ENCODE results near the gene TNFSF13B. TPM values are rescaled to one million over a fixed set of nuclear protein-coding genes. Genes with fewer than 3 reads are reported as not detected.
"Not testable (repeated sequence)": the region's sequence is repeated elsewhere in the genome, so short reads cannot be mapped to it uniquely, and the experiment has no call there.

Gene TNFSF13B
- total and polyA plus RNA-seq, 2 donors from 2014 or later, result 1.1 to 5.3 TPM

DNA sequence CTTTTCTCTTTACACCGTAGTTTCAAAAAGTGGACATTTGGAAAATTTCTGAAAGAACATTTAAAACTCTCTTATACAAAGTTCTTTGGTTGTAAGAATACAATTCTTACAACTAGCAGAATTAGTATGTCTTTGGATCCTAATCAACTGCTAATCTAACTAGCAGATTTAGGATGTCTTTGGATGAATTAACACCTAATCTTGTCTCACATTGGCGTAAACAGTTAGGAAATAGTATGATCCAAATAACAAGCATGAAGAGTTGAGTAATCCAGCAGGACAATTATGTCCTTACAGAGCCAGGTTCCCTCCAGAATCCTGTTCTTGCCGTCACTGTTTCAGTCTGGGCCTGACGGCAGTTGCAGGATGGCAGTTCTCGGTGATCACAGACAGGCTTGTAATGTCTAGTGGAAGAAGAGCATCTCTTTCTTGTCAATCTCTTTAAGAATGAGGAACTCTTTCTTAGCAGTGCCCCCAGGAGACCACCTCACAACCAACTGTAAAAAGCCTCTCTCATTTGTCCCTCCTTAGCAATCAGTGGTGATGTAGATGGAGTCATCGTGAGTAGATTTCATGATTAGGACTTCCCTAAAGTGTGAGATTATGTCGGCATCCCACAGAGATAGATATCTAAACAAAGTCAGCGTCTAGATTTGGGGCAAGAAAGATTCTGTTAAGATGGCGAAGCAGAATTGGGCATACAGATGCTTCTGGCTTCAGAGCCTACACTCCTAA is 5.7 kb upstream of the TNFSF13B start:
- H3K4me1 ChIP-seq (ENCODE audit: control insufficient read depth in 2 of 3, insufficient read depth in 2 of 3, low read depth in 1 of 3, low read length in 3 of 3), result no peaks in the 10 kb centered on the region
- TF ChIP-seq, protein P1, sequence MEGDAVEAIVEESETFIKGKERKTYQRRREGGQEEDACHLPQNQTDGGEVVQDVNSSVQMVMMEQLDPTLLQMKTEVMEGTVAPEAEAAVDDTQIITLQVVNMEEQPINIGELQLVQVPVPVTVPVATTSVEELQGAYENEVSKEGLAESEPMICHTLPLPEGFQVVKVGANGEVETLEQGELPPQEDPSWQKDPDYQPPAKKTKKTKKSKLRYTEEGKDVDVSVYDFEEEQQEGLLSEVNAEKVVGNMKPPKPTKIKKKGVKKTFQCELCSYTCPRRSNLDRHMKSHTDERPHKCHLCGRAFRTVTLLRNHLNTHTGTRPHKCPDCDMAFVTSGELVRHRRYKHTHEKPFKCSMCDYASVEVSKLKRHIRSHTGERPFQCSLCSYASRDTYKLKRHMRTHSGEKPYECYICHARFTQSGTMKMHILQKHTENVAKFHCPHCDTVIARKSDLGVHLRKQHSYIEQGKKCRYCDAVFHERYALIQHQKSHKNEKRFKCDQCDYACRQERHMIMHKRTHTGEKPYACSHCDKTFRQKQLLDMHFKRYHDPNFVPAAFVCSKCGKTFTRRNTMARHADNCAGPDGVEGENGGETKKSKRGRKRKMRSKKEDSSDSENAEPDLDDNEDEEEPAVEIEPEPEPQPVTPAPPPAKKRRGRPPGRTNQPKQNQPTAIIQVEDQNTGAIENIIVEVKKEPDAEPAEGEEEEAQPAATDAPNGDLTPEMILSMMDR (IDR thresholded peaks at IDR 0.05; ENCODE audit: borderline replicate concordance, extremely low read depth, insufficient read depth), result no peak
- H3K27ac ChIP-seq (ENCODE audit: low read depth in 2 of 2, low read length in 2 of 2), result no peak overlapping the region
- no peaks in the 10 kb centered on the region for H3K9me3 ChIP-seq (ENCODE audit: control insufficient read depth in 2 of 3, insufficient read depth in 1 of 3, low read length in 3 of 3)
- no peaks in the 10 kb centered on the region for H3K27me3 ChIP-seq (ENCODE audit: control insufficient read depth, insufficient read depth, low read length)
- H3K4me3 ChIP-seq (ENCODE audit: low read length in 3 of 3), result no peak overlapping the region
- no peak overlapping the region for H3K9ac ChIP-seq (ENCODE audit: low read length in 3 of 3)
- no peaks in the 10 kb centered on the region for H3K36me3 ChIP-seq (ENCODE audit: control insufficient read depth in 2 of 3, insufficient read depth in 3 of 3, low read length in 3 of 3)
- DNase-seq (no peak), FAIRE-seq (no peak)
- intact Hi-C loops (cut with DNase I), result no loop called here

DNA sequence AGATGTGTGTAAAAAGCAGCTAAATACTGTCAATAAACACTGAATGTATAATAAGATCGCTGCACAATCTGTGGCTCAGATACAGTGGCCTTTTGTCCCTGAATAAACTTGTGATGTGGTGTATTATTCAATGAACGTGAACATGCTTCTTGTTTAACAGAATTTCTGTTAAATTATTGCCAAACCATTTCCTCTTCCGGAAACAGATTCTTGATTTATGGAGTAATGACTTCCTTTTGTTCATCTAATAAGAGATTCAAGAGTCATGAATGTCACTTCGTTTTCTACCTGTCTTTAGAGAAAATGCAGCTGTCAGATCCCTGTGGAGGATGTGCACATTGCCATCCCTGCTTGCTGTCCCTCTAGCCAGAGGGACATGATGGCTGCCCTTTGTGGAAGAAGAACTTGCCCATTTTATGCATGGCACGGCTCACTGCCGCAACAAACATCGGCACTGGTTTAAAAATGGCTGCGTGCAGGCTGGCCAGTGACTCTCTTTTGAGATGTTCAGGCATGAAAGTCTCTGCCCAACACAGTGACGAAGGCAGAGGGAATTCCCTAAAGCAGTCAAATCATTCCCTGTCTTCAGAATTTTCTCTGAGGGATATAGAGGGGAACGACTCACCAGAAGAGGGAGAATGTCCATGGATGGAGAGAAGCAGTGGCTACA is 3.1 kb upstream of the TNFSF13B start:
- Histone ChIP-seq H3K4me1 (ENCODE audit: control insufficient read depth in 2 of 3, insufficient read depth in 2 of 3, low read depth in 1 of 3, low read length in 3 of 3) (peaks cover 0 to 7% (median 0%) of the 10 kb centered on the region in 3 donors), H3K9ac (ENCODE audit: low read length in 3 of 3) (no peak overlapping the region), H3K9me3 (ENCODE audit: control insufficient read depth in 2 of 3, insufficient read depth in 1 of 3, low read length in 3 of 3) (no peaks in the 10 kb centered on the region), H3K27me3 (ENCODE audit: control insufficient read depth, insufficient read depth, low read length) (no peaks in the 10 kb centered on the region), H3K4me3 (ENCODE audit: low read length in 3 of 3) (no peak overlapping the region), H3K36me3 (ENCODE audit: control insufficient read depth in 2 of 3, insufficient read depth in 3 of 3, low read length in 3 of 3) (no peaks in the 10 kb centered on the region), H3K27ac (ENCODE audit: low read depth in 2 of 2, low read length in 2 of 2) (no peak overlapping the region)
- TF ChIP-seq, protein P1 (IDR thresholded peaks at IDR 0.05; ENCODE audit: borderline replicate concordance, extremely low read depth, insufficient read depth), result no peak
- no peak for DNase-seq
- no peak for FAIRE-seq
- intact Hi-C loops (cut with DNase I), result no loop called here

DNA sequence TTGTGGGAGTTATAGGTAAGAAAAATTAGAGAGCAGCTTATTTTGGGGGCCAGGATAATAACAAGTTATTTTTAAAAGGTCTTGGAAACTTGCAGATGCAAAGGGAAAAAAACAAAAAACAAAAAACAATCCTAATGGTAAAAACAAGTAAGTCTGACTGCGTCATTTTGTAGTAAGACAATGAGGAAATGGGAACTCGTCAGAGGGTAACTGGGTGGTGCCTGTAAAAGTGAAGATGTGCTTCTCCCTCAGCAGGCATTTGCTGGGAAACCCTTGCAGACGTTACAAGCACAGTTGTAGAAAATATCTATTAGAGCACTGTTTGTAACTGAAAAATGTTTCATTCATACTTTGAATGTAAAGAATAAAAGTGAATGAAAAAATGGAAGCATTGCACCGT is 2.2 kb upstream of the TNFSF13B start:
- Histone ChIP-seq H3K9me3 (ENCODE audit: control insufficient read depth in 2 of 3, insufficient read depth in 1 of 3, low read length in 3 of 3) (no peaks in the 10 kb centered on the region), H3K36me3 (ENCODE audit: control insufficient read depth in 2 of 3, insufficient read depth in 3 of 3, low read length in 3 of 3) (no peaks in the 10 kb centered on the region), H3K27ac (ENCODE audit: low read depth in 2 of 2, low read length in 2 of 2) (no peak overlapping the region), H3K27me3 (ENCODE audit: control insufficient read depth, insufficient read depth, low read length) (no peaks in the 10 kb centered on the region), H3K4me3 (ENCODE audit: low read length in 3 of 3) (no peak overlapping the region), H3K9ac (ENCODE audit: low read length in 3 of 3) (no peak overlapping the region), H3K4me1 (ENCODE audit: control insufficient read depth in 2 of 3, insufficient read depth in 2 of 3, low read depth in 1 of 3, low read length in 3 of 3) (peaks cover 0 to 7% (median 0%) of the 10 kb centered on the region in 3 donors)
- FAIRE-seq, result no peak
- intact Hi-C loops (cut with DNase I), result no loop called here
- TF ChIP-seq, protein P1 (IDR thresholded peaks at IDR 0.05; ENCODE audit: borderline replicate concordance, extremely low read depth, insufficient read depth), result no peak
- no peak for DNase-seq

DNA sequence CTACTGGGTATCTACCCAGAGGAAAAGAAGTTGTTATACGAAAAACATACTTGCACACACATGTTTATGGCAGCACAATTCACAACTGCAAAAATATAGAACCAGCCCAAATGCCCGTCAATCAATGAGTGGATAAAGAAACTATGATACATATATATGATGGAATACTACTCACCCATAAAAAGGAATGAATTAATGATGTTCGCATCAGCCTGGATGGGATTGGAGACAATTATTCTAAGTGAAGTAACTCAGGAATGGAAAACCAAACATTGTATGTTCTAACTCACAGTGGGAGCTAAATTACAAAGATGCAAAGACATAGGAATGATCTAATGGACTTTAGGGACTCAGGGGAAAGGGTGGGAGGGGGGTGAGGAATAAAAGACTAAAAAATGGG is 1.7 kb upstream of the TNFSF13B start:
- H3K4me3 ChIP-seq (ENCODE audit: low read length in 3 of 3); DNase-seq; H3K9me3 ChIP-seq (ENCODE audit: control insufficient read depth in 2 of 3, insufficient read depth in 1 of 3, low read length in 3 of 3); H3K27me3 ChIP-seq (ENCODE audit: control insufficient read depth, insufficient read depth, low read length); H3K9ac ChIP-seq (ENCODE audit: low read length in 3 of 3); H3K27ac ChIP-seq (ENCODE audit: low read depth in 2 of 2, low read length in 2 of 2); intact Hi-C loops (cut with DNase I); H3K36me3 ChIP-seq (ENCODE audit: control insufficient read depth in 2 of 3, insufficient read depth in 3 of 3, low read length in 3 of 3); FAIRE-seq; H3K4me1 ChIP-seq (ENCODE audit: control insufficient read depth in 2 of 3, insufficient read depth in 2 of 3, low read depth in 1 of 3, low read length in 3 of 3): not testable (repeated sequence)
